ENCODE results near the gene KRTAP19-3. TPM values are rescaled to one million over a fixed set of nuclear protein-coding genes. Genes with fewer than 3 reads are reported as not detected.

KRTAP19-3 gene
- total RNA-seq, 1 donor from 2014 or later = not detected

Other genes with a start within 250 kb of the KRTAP19-3 start
- gene KRTAP24-1, start 209.1 kb downstream of the KRTAP19-3 start, total RNA-seq = not detected in 2 replicates
- gene KRTAP25-1, start 202.5 kb downstream of the KRTAP19-3 start, total RNA-seq = not detected in 2 replicates
- gene KRTAP26-1, start 171.7 kb downstream of the KRTAP19-3 start, total RNA-seq = not detected in 2 replicates
- gene KRTAP27-1, start 154.3 kb downstream of the KRTAP19-3 start, total RNA-seq = not detected in 2 replicates
- not detected in 2 replicates for gene KRTAP23-1, start 143.4 kb downstream of the KRTAP19-3 start, total RNA-seq
- not detected in 2 replicates for gene KRTAP13-2, start 119.7 kb downstream of the KRTAP19-3 start, total RNA-seq
- not detected in 2 replicates for gene KRTAP13-1, start 96.0 kb downstream of the KRTAP19-3 start, total RNA-seq
- gene KRTAP13-3, start 66.1 kb downstream of the KRTAP19-3 start, total RNA-seq = not detected in 2 replicates
- gene KRTAP13-4, start 61.8 kb downstream of the KRTAP19-3 start, total RNA-seq = not detected in 2 replicates
- gene KRTAP15-1, start 51.7 kb downstream of the KRTAP19-3 start, total RNA-seq = not detected in 2 replicates
- not detected in 2 replicates for gene KRTAP19-1, start 11.6 kb downstream of the KRTAP19-3 start, total RNA-seq
- not detected in 2 replicates for gene KRTAP19-2, start 4.6 kb downstream of the KRTAP19-3 start, total RNA-seq
- not detected in 2 replicates for gene KRTAP19-4, start 5.2 kb upstream of the KRTAP19-3 start, total RNA-seq
- gene KRTAP19-5, start 10.1 kb upstream of the KRTAP19-3 start, total RNA-seq = not detected in 2 replicates
- not detected in 2 replicates for gene KRTAP19-6, start 49.9 kb upstream of the KRTAP19-3 start, total RNA-seq
- not detected in 2 replicates for gene KRTAP19-7, start 69.3 kb upstream of the KRTAP19-3 start, total RNA-seq
- gene KRTAP22-2, start 98.4 kb upstream of the KRTAP19-3 start, total RNA-seq = not detected in 2 replicates
- gene KRTAP6-3, start 100.4 kb upstream of the KRTAP19-3 start, total RNA-seq = not detected in 2 replicates
- not detected in 2 replicates for gene KRTAP6-2, start 106.9 kb upstream of the KRTAP19-3 start, total RNA-seq
- gene KRTAP22-1, start 109.1 kb upstream of the KRTAP19-3 start, total RNA-seq = not detected in 2 replicates
- gene KRTAP6-1, start 121.9 kb upstream of the KRTAP19-3 start, total RNA-seq = not detected in 2 replicates
- gene KRTAP20-1, start 124.4 kb upstream of the KRTAP19-3 start, total RNA-seq = not detected in 2 replicates
- not detected in 2 replicates for gene KRTAP20-4, start 128.6 kb upstream of the KRTAP19-3 start, total RNA-seq
- not detected in 2 replicates for gene KRTAP20-2, start 143.2 kb upstream of the KRTAP19-3 start, total RNA-seq
- gene KRTAP20-3, start 150.9 kb upstream of the KRTAP19-3 start, total RNA-seq = not detected in 2 replicates
- gene KRTAP21-3, start 226.8 kb upstream of the KRTAP19-3 start, total RNA-seq = not detected in 2 replicates